GM12892 (cell line): ENCODE measurements around the gene SPATS2.

Experiments used
- POLR2A ChIP-seq: IDR thresholded peaks from 2 replicates; pipeline ENCODE4 v1.6.1; 2011; ENCODE audit warnings: low read depth, low read length, control low read depth
- POLR2AphosphoS5 ChIP-seq: IDR thresholded peaks from 2 replicates; pipeline ENCODE4 v1.6.1; 2011; ENCODE audit warnings: low read depth, low read length, control low read depth
- TAF1 ChIP-seq: IDR thresholded peaks from 2 replicates; pipeline ENCODE4 v1.6.1; 2011; ENCODE audit warnings: low read depth, mild to moderate bottlenecking, control low read depth, low read length, borderline replicate concordance

- TF ChIP-seq POLR2AphosphoS5: no peak
- TF ChIP-seq POLR2A: no peak
- no peak for TF ChIP-seq TAF1
These were observed 61.5 kb downstream of the SPATS2 start for GRCh38 chr12:49428793-49429192.
